ENCODE measurements around the gene NRXN3. TPM values are rescaled to one million over a fixed set of nuclear protein-coding genes. Genes with fewer than 3 reads are reported as not detected.

The NRXN3 gene
- 1 to 10 TPM; 6.4 to 7.2 (median 7.0) TPM for polyA plus RNA-seq (ENCODE audit: insufficient read length in 4 of 4)

DNA sequence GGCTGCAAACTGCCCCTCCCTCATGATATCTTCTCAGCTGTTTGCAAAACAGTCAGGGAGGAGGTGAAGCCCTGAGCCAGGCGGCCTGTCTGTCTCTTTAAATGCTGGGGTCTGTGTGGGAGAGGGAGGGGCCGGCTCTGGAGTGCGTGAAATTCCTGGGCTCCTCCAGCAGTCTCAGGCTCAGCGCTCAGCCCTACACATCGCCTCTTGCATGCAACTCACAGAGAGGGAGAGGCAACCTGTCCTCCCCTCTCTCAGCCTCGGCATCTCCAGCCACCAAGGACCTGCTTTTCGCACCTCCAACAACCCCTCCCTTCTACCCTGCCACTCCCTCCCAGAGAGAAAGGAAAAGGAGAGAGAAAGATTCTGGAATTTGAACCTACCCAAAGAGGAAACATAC, at the start of gene NRXN3:
Gene NRXN3 (plus strand): TSS at position 171 of the 400 bp plus-strand sequence. CDS start 72,721 bp downstream, outside the sequence.
- DNase-seq (ENCODE audit: low read depth in 4 of 4, low spot score in 3 of 4), result peak in 2 of 4 donors; percentile 12 to 22

DNA sequence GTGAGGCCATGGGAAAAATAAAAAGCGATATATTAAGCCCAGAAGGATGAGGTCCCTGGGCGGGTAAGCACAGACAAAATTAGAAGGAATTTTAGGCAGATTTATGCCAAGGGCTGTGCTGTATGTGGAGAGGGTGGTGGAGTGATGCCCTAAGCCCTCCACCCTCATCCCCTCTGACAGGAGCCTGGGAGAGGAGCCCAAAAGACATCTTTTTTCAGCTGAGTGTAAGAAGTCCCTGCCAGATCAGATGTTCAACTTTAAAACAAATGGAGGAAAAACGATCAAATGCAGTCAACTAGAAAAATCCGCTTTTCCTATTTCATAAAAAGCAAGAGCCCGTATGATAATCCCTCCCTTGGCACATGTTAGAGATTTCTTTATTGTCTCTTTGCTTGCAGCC, 47.7 kb upstream of the NRXN3 start:
- DNase-seq (ENCODE audit: low read depth in 4 of 4, low spot score in 3 of 4), result no peak

DNA sequence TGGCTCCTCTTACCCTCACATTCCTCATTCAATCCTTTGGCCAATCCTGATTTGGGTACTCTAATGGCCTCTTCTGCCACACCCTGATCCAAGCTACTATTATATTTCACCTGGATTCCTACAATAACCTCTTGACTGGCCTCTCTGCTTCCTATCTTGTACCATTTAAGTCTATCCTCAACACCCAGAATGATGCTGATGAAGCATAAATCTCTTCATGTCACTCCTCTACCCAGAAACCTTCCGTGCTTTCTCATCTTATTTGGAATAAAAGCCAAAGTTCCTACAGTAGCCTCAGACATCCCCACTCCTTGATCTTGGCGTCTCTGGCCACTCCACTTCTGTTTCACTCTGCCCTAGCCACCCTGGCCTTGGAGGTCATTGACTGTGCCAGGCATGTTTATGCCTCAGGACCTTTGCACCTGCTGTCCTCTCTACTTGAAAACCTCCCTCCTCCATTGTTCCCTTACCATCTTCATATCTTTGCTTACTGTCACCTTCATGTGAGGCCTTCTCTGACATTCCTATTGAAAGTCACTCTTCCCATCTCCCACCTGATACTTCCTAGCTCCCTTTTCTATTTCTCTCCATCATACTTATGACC, 46.4 kb upstream of the NRXN3 start:
- no peak for DNase-seq (ENCODE audit: low read depth in 4 of 4, low spot score in 3 of 4)

DNA sequence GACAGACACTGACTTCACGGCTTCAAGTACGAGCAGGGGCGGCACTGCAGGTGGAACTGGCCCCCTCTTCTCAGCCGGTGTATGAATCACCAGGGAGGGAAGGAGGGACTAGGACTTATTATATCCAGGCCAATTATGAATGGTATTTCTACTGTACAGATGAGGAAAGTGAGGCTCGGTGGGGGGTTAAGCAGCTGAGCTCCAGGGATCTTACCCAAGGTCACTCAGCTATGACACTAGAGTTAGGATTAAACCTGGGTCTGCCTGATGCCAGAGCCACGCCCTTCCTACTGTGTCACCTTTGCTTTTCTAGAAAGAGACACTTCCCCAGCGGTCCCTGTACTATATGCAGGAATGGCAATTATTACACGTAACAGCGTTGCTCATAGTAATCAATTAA, 42.2 kb upstream of the NRXN3 start:
- no peak for DNase-seq (ENCODE audit: low read depth in 4 of 4, low spot score in 3 of 4)

DNA sequence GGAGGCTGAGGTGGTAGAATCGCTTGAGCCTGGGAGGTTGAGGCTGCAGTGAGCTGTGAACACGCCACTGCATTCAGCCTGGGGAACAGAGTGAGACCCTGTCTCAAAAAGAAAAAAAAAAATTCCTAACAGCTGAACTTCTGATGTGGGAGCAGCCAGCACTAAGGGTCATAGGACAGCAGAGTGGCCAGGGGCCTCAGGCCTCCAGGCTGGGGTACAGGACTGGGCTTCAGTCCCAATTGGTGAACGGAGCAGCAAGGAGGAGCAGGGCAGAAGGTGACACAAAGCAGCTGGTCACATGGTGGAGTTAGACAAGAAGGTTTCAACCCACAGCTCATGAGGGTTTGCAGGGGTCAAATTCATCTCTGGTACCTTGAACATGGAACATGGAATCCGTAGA, 40.8 kb upstream of the NRXN3 start:
- no peak for DNase-seq (ENCODE audit: low read depth in 4 of 4, low spot score in 3 of 4)

DNA sequence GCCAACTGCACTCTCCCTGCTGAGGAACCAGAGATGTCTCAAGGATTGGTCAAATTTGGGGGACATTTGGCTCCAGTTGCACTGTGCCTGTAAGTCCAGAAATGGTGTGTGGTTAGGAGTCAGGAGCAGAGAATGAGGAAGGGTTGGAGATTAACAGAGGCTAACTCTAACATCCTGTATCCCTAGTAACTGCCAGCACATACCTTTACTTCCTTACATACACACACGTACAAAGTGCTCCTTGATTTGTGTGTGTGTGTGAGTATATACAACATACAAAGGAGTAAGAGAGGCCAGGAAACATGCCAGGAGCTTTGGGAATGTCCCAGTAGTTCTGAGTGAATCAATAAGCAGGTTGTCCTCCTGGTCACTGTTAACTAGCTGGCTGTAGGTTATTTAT, 39.8 kb upstream of the NRXN3 start:
- no peak for DNase-seq (ENCODE audit: low read depth in 4 of 4, low spot score in 3 of 4)

DNA sequence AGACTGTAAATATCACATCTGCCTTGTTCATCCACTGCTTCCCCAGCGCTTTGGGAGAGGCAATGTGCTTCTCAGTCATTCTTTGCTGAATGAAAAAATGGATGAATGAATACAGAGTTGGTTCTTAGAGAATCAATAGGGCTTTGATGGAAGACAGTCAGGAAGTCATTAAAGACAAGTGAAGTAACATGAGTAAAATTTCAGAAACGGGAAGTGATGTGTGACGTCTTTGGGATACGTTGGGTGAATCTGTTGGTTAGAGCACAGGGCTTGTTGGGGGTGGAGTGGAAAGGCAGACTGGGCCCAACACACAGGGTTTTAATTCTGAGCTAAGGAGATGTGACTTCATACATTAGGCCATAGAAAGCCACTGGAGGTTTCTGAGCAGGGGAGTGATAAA, 39.0 kb upstream of the NRXN3 start:
- no peak for DNase-seq (ENCODE audit: low read depth in 4 of 4, low spot score in 3 of 4)

DNA sequence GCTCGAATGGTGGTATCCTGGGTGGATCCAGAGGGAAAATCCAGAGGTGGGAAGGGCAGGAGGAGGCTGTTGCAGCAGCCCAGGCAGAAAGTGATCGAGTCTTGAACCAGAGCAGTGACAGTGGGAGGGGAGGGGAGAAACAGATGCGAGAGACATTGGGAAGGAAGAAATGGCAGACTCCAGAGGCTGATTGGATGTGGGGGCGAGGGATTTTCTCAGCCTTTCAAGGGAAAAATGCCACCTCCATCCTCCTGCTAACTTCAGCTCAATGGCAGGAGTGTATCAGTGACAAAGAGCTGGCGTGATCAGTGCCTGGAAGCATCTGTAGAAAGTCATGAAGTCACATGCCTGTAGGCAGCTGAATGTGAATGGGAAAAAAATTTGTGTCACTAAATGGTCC, 38.6 kb upstream of the NRXN3 start:
- no peak for DNase-seq (ENCODE audit: low read depth in 4 of 4, low spot score in 3 of 4)

DNA sequence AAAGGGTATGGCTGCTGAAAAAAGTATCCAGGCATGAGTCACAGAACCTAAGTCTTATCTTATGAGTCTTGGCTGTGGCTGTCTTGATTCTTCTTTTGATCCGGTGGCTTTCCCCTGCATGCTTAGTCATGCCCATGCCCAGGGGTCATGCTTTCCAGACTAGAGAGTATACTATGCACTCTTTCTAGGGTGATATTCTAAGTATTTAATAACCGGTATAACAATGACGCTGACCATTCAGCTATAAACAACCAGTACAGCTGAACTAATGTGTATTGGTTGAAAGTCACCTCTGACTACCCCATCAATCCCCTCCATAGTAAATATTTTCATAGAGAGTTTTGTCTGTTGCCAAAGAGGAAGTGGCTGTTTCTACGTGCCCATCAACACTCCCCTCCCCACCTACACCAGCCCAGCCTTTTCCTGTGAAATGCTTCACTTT, 34.7 kb upstream of the NRXN3 start:
- no peak for DNase-seq (ENCODE audit: low read depth in 4 of 4, low spot score in 3 of 4)

DNA sequence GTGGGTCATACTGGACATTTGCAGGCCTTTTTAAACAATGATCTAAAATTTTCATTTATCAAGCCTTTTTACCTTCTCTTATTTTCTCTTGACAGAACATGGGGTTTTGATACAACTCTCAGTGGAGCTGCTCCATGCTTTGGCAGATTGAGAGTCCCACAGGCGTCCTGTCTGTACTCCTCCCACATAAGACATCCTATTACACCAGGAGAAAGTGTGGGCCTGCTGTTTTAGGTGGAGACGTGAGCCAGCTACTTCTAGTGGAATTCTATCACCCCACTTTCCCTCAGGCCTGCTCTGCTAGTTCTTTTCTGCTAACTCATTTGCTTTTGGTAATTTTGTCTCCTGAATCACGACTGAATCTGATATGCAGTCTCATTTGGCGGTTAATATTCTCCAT, 33.5 kb upstream of the NRXN3 start:
- DNase-seq (ENCODE audit: low read depth in 4 of 4, low spot score in 3 of 4), result no peak

DNA sequence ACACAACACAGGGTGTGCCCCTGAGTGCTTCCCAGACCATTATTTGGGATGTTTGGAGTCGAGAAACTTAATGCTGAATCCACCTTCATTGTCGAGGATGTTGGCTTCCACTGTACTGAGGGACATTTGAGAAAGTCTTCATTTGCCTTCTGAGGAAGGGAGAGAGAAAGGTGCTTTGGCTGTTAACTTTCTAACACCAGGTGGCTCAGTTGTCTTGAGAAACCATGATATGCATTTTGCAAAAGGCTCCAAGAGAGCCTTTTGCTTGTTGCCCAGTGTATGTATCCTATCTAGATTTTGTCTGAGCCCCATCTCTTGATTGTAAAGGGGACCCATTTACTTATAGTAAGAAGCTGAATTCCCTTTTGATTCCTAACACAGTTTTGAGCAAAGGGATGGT, 28.6 kb upstream of the NRXN3 start:
- DNase-seq (ENCODE audit: low read depth in 4 of 4, low spot score in 3 of 4), result no peak

DNA sequence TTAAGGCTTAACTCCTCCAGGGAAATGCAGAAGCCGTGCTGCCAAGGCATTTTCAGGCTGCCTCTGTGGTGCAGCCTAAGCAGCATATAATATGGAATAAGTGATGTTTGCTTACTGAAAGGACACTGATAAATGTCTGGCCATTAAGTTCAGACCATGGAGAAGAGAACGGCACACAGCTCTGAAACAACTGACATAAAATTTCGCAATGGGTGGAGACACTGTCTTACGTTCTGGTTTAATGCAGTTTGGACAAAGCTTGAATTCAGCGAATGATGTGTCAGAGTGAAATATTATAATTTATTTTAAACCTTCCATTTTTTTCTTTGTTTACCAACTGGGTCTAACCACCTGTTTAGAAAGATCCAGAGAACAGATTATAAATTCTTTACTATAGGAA, 27.2 kb upstream of the NRXN3 start:
- DNase-seq (ENCODE audit: low read depth in 4 of 4, low spot score in 3 of 4), result no peak

DNA sequence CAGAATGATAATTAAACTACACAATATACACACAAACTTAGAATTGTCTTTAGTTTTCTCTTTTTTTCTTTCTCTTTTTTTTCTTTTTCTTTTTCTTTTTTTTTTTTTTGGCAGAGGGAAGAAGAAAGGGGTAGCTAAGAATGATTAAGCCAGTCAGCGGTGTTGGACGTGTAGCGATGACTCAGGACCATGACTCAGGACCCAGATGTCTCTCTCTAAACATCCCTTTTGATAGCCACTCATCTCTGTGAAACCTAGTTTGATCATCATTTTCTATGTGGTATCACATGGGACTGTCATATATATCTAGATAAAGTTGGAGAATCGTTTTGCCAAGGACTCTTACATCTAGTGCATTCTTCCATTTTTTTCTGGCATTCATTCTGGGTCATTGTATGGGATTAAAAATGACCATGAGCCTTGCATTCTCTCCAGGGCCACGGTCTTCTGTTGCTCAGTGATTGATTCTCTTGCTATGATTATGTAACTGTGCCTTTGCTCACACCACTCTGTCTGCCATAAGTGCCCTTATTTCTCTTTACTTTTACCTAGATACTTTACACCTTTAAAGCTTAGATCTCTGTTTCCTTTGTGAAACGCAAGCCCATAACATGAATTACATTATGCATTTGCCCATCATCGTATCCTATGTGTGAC, 26.6 kb upstream of the NRXN3 start:
- no peak for DNase-seq (ENCODE audit: low read depth in 4 of 4, low spot score in 3 of 4)

DNA sequence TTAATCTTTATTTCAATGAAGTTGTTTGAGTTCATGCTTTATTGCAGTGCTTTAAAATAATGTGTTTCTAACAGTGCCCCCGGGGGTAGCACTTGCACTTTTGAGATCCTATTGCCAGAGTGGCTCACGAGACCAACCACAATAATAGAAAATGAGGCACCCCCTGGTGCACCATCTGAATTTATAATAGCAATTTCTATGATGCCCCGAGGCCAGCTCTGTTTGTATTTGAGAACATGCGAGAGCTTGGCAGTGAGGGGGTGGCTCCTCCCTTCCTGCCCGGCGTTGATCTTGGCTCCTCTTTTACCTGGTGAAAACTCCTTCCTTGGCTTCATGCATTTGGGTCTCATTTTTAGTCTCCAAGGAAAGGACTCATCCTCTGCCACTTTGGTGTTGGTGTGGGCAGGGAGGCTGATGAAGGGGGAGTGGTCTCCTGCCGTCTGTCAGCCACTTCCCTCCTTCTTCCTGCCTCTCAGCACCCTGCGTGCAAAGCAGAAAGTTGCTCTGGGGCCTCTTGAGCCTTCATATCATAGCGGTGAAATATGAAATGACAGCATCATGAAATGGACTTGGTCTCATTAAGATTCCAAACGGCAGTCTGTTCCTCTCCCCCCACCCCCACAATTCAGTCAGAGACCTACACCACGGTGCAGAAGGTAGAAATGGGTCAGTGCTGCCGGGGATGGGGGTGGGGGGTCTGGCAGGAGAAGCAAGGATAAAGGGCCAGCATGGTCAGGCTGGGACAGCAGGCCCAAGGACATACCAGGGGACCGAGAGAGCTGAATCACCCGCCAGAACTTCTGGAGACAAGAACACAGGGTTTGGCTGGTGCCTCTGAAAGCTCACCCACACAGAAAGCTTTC, 17.7 kb upstream of the NRXN3 start:
- no peak for DNase-seq (ENCODE audit: low read depth in 4 of 4, low spot score in 3 of 4)

DNA sequence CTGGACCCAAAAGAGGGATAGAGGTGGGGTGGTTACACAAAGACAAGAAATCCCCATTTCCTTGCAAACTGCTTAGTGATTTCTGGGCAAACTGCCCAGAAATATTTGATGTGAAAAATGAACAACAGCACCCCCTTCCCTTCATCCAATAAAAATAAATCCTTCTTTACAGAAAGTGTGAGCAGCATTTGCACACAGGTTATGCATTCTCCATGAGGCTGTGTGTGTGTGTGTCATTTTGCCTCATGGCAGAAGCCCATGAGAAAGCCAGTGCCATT, 17.2 kb upstream of the NRXN3 start:
- no peak for DNase-seq (ENCODE audit: low read depth in 4 of 4, low spot score in 3 of 4)

DNA sequence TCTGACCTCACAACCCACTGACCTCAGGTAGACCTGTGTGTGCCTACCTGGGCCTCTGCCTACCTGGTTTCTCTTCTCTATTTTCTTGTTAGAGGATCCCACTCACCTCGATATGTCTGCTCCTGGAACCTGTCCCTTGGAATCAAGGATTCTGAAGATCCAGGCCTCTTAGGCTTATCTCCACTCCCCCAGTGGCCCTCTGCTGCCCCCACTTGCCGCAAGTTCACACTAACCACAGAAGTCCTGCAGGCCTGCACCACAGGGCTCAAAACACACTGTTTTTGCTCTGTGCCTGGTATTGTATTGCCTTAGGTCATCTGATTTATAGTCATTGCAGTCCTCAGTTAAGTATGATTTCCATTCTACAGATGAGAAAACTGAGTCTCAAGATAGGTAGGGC, 15.3 kb upstream of the NRXN3 start:
- DNase-seq (ENCODE audit: low read depth in 4 of 4, low spot score in 3 of 4), result no peak

DNA sequence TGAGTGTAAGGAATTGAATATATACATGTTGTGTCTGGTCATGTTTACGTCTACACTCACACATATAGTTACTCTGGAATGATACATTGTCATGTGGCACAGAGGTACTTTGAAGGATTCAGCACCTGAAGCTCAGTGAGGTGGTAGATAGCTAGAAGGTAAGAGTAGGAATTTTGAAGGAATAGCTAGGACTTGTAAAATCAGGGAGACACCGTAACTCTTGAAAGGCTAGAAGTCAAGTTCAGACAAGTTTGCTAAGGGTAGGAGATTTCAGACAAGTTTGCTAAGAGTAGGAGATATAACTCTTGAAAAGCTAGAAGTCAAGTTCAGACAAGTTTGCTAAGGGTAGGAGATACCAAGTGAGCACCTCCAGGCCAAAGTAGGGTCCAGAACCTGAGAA, 14.0 kb upstream of the NRXN3 start:
- DNase-seq (ENCODE audit: low read depth in 4 of 4, low spot score in 3 of 4), result no peak

DNA sequence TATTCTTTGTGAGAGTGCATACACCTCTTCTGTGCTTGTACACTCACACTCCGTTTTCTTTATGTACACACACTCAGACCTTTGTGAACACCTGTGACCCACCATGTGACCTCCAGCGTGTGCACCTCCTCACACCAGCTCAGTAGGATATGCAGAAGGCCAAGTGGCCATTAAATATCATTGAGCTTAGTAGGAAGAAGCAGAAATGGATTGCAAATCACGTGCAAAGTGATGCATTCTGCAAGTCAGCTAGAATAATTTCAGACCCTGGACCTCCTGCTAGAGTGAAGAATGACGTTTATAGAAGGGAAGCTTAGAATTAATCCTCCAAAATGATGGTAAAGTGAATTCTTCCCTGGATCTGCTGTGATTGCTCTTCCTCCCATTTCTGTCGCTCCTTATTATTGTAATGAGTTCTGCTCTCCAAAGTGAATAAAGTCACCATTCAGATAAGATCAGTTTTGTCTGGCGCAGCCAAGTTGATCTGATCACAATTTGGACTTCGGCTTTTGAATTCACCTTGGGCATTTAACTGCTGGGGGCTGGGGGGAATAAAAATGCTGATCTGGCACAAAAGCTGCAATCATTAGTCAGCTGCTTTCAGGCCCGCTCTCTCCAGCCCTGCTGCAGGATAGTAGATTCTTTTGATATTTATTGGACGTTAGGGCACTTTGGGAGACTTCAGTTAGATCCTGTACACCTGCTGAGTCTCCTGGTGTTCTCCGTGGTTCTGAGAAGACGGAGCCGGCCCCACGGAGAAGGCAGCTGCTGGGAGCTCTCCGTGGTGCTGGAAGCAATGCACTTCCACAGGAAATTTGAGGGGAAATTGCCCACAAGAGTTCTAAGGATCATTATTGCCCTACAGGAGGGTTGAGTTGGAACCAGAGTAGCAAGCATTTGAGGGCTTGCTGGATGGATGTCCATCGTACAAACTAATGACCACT, 12.4 kb upstream of the NRXN3 start:
- DNase-seq (ENCODE audit: low read depth in 4 of 4, low spot score in 3 of 4), result peak; percentile 21 to 46 (median 30)

DNA sequence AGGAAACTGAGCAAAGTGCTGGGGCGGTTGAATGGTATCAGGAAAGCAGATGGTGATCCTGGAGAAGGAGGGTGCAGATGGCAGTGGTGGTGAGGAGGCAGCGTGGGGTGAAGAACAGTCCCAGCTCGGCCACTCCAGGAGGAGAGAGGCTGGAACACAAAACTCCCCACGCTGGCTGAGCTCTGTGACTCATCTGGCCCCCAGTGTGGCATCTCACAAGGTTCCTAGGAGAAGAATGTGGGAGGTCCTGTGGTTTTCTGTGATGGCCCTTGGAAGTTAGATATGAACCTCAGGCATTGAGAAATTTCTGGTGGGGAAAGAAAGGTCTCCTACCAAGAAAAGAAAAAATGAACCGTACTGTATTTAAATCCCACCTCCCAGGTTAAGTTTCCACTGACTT, 8.0 kb upstream of the NRXN3 start:
- DNase-seq (ENCODE audit: low read depth in 4 of 4, low spot score in 3 of 4), result no peak

DNA sequence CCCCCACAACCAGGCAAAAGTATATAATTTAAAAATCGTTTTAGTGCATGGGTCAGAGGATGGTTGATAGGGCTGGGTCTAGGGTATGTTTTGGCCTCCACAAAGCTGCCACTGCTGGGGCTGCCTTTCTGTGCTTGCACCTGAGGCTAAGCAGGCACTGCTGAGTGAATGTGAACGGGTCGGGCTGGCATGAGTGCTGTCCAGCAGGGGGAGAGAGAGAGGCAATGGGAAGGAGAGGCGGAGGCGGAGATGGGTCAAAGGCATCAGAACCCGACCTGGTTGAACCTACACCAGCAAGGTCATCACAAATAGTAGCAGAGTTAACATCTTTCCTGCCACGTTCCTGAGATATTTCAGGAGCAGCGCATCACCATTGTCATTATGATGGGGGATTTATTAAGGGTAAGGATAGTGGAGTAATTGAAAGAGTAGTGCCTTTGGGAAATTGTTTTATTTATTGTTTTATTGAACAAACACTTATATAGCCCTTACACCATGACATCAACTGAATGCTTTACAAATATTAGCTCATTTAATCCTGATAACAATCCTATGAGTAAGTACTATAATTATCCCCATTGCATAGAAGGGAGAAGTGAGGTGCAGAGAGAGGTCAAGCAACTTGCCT, 5.8 kb upstream of the NRXN3 start:
- no peak for DNase-seq (ENCODE audit: low read depth in 4 of 4, low spot score in 3 of 4)

Measured in left renal pelvis (tissue), 4 donors.